GM23338 (cell line): ENCODE data around the gene ERF. TPM values are rescaled to one million over a fixed set of nuclear protein-coding genes. Genes with fewer than 3 reads are reported as not detected.
A peak's percentile ranks its signal among the peaks of the same experiment; 100 is the strongest.

Experiments used
- ATAC-seq: fragments of 200-7000 bp; cut with Tn5 transposase; 3 replicates; pipeline ENCODE4 v1.9.1; 2020
- DNase-seq: peaks from one replicate; pipeline ENCODE4 v3.0.0-alpha.2; 2015; ENCODE audit warnings: low spot score
- H2AFZ ChIP-seq: fragments of 200-600 bp; sonication (generic); 2 replicates; pipeline ENCODE4 v1.8.0; 2016; ENCODE audit warnings: antibody characterized with exemption, mild to moderate bottlenecking, moderate library complexity
- H3F3A ChIP-seq: fragments of 200-600 bp; sonication (generic); replicated peaks from 2 replicates; pipeline ENCODE4 v1.8.0; 2017; ENCODE audit warnings: antibody characterized with exemption, mixed run types, low read depth
- H3K27ac ChIP-seq: fragments of 200-600 bp; sonication (generic); 2 replicates; pipeline ENCODE4 v1.6.1; 2016; ENCODE audit warnings: low read depth
- H3K27me3 ChIP-seq: fragments of 200-600 bp; sonication (generic); 2 replicates; pipeline ENCODE4 v1.8.0; 2016; ENCODE audit warnings: mild to moderate bottlenecking, mixed run types, moderate library complexity; ENCODE audit not compliant: insufficient read depth
- H3K36me3 ChIP-seq: fragments of 200-600 bp; sonication (generic); 2 replicates; pipeline ENCODE4 v1.8.0; 2016; ENCODE audit warnings: mild to moderate bottlenecking; ENCODE audit not compliant: insufficient read depth
- H3K4me1 ChIP-seq: fragments of 200-600 bp; sonication (generic); 2 replicates; pipeline ENCODE4 v1.8.0; 2016; ENCODE audit warnings: mild to moderate bottlenecking, moderate library complexity; ENCODE audit not compliant: insufficient read depth
- H3K4me2 ChIP-seq: fragments of 200-600 bp; sonication (generic); 2 replicates; pipeline ENCODE4 v1.7.1; 2017; ENCODE audit warnings: mixed run types
- H3K4me3 ChIP-seq: fragments of 200-600 bp; sonication (generic); 2 replicates; pipeline ENCODE4 v1.6.1; 2016; ENCODE audit warnings: mixed run types
- H3K79me2 ChIP-seq: fragments of 200-600 bp; sonication (generic); replicated peaks from 2 replicates; pipeline ENCODE4 v1.8.0; 2017; ENCODE audit warnings: mild to moderate bottlenecking; ENCODE audit not compliant: insufficient read depth
- H3K9me2 ChIP-seq: fragments of 200-600 bp; sonication (generic); 2 replicates; pipeline ENCODE4 v1.8.0; 2017; ENCODE audit not compliant: insufficient read depth
- H4K20me1 ChIP-seq: fragments of 200-600 bp; sonication (generic); replicated peaks from 2 replicates; pipeline ENCODE4 v1.8.0; 2017; ENCODE audit warnings: mild to moderate bottlenecking; ENCODE audit not compliant: insufficient read depth
- H3K27ac Mint-ChIP-seq: 2 replicates; pipeline ENCODE4 v1.8.0; 2020; ENCODE audit warnings: inconsistent platforms, mild to moderate bottlenecking, moderate library complexity, mixed read lengths
- H3K27me3 Mint-ChIP-seq: 3 replicates; pipeline ENCODE4 v1.8.0; 2022; ENCODE audit warnings: low read depth, mild to moderate bottlenecking, moderate library complexity, mixed read lengths, inconsistent platforms; ENCODE audit not compliant: insufficient read depth, poor library complexity
- H3K36me3 Mint-ChIP-seq: 3 replicates; pipeline ENCODE4 v1.8.0; 2021; ENCODE audit warnings: low read depth, mild to moderate bottlenecking, inconsistent platforms, moderate library complexity, mixed read lengths
- H3K4me1 Mint-ChIP-seq: 3 replicates; pipeline ENCODE4 v1.8.0; 2020; ENCODE audit warnings: mild to moderate bottlenecking, inconsistent platforms, mixed read lengths
- H3K4me3 Mint-ChIP-seq: 3 replicates; pipeline ENCODE4 v1.8.0; 2021; ENCODE audit warnings: moderate library complexity, mild to moderate bottlenecking, inconsistent platforms, mixed read lengths
- H3K9me3 Mint-ChIP-seq: 3 replicates; pipeline ENCODE4 v1.8.0; 2020; ENCODE audit warnings: moderate library complexity, mild to moderate bottlenecking, inconsistent platforms, mixed read lengths
- CREB1 ChIP-seq: fragments of 250-450 bp; sonication (Bioruptor Pico); IDR thresholded peaks from 2 replicates; pipeline ENCODE4 v1.5.0; 2020; ENCODE audit warnings: low read depth, mild to moderate bottlenecking, moderate library complexity
- EZH2 ChIP-seq: fragments of 200-600 bp; sonication (generic); IDR thresholded peaks from one replicate; pipeline ENCODE4 v1.8.0; 2017; ENCODE audit warnings: antibody characterized with exemption, mild to moderate bottlenecking, low read depth; ENCODE audit not compliant: unreplicated experiment
- EZH2phosphoT487 ChIP-seq: fragments of 200-600 bp; sonication (generic); IDR thresholded peaks from one replicate; pipeline ENCODE4 v1.8.1; 2018; ENCODE audit warnings: antibody characterized with exemption; ENCODE audit not compliant: unreplicated experiment
- JUNB ChIP-seq: IDR thresholded peaks from one replicate; pipeline ENCODE4 v1.6.1; 2016; ENCODE audit warnings: antibody characterized with exemption; ENCODE audit not compliant: unreplicated experiment
- NANOG ChIP-seq: IDR thresholded peaks from 2 replicates; pipeline ENCODE4 v1.6.1; 2016; ENCODE audit warnings: antibody characterized with exemption, borderline replicate concordance
- POLR2AphosphoS5 ChIP-seq: IDR thresholded peaks from 2 replicates; pipeline ENCODE4 v1.6.1; 2016; ENCODE audit warnings: antibody characterized with exemption, low read depth
- STAT1 ChIP-seq: IDR thresholded peaks from one replicate; pipeline ENCODE4 v1.6.1; 2016; ENCODE audit warnings: antibody characterized with exemption; ENCODE audit not compliant: unreplicated experiment
- ZNF114 ChIP-seq: fragments of 250-450 bp; sonication (Bioruptor Pico); IDR thresholded peaks from 2 replicates; pipeline ENCODE4 v1.5.0; 2020; ENCODE audit warnings: mild to moderate bottlenecking, moderate library complexity
- ZNF331 ChIP-seq: fragments of 250-450 bp; sonication (Bioruptor Pico); IDR thresholded peaks from 2 replicates; pipeline ENCODE4 v1.5.0; 2020; ENCODE audit warnings: low read depth, mild to moderate bottlenecking, moderate library complexity
- polyA plus RNA-seq: library from polyadenylated mRNA; unstranded; fragments of >200 nt; fragmentation: Nextera tagmentation; extraction: Ambion mirVana; gene quantifications from 2 replicates; pipeline ENCODE4 v1.2.1, GENCODE V29; 2016
- total RNA-seq: library from RNA; depleted of rRNA; stranded (reverse); fragments of >200 nt; shearing (Covaris generic); gene quantifications from 2 replicates; pipeline ENCODE4 v1.2.3, GENCODE V29; 2014
- TF ChIP-seq, protein P1 (sequence below): IDR thresholded peaks from one replicate; pipeline ENCODE4 v1.6.1; 2018; ENCODE audit warnings: antibody characterized with exemption; ENCODE audit not compliant: unreplicated experiment
- TF ChIP-seq, protein P2 (sequence below), 2 experiments: fragments of 200-600 bp in 1 of 2; sonication (generic) in 1 of 2; conservative IDR thresholded peaks; 2 replicates each; pipeline versions ENCODE4 v1.5.1 to v1.6.1; 2016 to 2017; ENCODE audit warnings: antibody characterized with exemption in 2 of 2, low read depth in 2 of 2, mild to moderate bottlenecking in 2 of 2, moderate library complexity in 1 of 2
- TF ChIP-seq, protein P3 (sequence below): IDR thresholded peaks from 2 replicates; pipeline ENCODE4 v1.6.1; 2016; ENCODE audit warnings: antibody characterized with exemption

Gene ERF
- total and polyA plus RNA-seq, 2 experiments from 2014 or later, result 29.4 to 49.4 TPM

DNA sequence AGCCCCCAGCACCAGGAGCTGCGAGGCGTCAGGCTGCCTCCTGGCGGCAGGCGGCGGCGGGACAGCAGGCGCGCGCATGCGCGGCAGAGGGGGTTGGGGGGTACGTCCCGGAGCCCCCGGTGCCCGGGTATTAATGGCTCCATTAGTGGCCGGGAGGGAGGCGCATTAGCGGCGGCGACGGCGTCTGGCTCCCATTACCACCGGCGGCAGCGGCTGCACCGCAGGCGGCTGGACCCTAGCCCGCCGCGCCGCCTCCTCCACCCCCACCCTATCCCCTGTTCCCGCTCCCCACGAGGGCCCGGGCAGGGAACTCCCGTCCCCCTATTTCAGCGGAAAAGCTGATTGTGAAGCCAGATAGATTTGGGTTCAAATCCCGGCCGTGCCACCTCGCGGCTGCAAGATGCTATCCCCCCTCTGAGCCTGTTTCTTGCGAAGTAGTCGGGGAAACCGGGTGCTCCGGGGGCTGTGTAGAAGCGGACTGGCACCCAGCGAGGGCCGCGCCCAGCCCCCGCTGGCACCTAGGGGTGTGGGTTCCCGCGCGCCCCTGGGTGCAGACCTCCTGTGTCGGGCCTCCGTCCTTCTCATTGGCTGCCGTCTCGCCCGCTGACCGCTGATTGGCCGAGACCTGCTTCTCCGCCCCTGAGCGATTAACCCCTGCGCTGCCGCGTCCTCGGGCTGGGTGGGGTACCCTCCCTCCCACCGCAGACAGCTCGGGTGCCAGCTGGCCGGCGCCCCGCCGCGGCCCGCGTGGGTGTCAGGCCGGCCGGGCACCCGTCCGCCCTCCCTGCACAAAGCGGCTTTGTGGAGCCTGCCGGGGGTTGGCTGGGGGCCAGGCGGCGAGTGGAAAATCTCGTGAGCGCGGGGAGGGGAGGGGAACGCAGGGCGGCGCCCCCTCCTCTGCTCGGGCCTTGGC lies 25.2 kb upstream of the ERF start:
- Histone ChIP-seq H3K4me3 (peak overlapping the region; percentile 96), H3K4me2 (peak overlapping the region; percentile 94), H2AFZ (peak overlapping the region; percentile 86), H3K79me2 (peaks cover 10% of the 10 kb centered on the region), H3F3A (peaks cover 23% of the 10 kb centered on the region), H3K27ac (no peak overlapping the region), H3K36me3 (no peaks in the 10 kb centered on the region), H3K27me3 (no peaks in the 10 kb centered on the region), H3K4me1 (peaks cover 30% of the 10 kb centered on the region), H3K9me2 (no peaks in the 10 kb centered on the region), H4K20me1 (0 out of 2 replicates have a peak, but pooled peaks cover 3% of the 10 kb centered on the region)
- ATAC-seq, result peak; percentile 38
- peaks cover 31% of the 10 kb centered on the region for H3K4me1 Mint-ChIP-seq
- no peak overlapping the region for H3K27ac Mint-ChIP-seq
- peak; percentile 79 for DNase-seq
- peaks cover 23% of the 10 kb centered on the region for H3K27me3 Mint-ChIP-seq
- no peaks in the 10 kb centered on the region; the same call in 2 of the 3 replicates for H3K9me3 Mint-ChIP-seq
- TF ChIP-seq, protein P1, sequence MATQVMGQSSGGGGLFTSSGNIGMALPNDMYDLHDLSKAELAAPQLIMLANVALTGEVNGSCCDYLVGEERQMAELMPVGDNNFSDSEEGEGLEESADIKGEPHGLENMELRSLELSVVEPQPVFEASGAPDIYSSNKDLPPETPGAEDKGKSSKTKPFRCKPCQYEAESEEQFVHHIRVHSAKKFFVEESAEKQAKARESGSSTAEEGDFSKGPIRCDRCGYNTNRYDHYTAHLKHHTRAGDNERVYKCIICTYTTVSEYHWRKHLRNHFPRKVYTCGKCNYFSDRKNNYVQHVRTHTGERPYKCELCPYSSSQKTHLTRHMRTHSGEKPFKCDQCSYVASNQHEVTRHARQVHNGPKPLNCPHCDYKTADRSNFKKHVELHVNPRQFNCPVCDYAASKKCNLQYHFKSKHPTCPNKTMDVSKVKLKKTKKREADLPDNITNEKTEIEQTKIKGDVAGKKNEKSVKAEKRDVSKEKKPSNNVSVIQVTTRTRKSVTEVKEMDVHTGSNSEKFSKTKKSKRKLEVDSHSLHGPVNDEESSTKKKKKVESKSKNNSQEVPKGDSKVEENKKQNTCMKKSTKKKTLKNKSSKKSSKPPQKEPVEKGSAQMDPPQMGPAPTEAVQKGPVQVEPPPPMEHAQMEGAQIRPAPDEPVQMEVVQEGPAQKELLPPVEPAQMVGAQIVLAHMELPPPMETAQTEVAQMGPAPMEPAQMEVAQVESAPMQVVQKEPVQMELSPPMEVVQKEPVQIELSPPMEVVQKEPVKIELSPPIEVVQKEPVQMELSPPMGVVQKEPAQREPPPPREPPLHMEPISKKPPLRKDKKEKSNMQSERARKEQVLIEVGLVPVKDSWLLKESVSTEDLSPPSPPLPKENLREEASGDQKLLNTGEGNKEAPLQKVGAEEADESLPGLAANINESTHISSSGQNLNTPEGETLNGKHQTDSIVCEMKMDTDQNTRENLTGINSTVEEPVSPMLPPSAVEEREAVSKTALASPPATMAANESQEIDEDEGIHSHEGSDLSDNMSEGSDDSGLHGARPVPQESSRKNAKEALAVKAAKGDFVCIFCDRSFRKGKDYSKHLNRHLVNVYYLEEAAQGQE, result no peak
- TF ChIP-seq, protein P2, sequence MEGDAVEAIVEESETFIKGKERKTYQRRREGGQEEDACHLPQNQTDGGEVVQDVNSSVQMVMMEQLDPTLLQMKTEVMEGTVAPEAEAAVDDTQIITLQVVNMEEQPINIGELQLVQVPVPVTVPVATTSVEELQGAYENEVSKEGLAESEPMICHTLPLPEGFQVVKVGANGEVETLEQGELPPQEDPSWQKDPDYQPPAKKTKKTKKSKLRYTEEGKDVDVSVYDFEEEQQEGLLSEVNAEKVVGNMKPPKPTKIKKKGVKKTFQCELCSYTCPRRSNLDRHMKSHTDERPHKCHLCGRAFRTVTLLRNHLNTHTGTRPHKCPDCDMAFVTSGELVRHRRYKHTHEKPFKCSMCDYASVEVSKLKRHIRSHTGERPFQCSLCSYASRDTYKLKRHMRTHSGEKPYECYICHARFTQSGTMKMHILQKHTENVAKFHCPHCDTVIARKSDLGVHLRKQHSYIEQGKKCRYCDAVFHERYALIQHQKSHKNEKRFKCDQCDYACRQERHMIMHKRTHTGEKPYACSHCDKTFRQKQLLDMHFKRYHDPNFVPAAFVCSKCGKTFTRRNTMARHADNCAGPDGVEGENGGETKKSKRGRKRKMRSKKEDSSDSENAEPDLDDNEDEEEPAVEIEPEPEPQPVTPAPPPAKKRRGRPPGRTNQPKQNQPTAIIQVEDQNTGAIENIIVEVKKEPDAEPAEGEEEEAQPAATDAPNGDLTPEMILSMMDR (conservative IDR thresholded peaks at IDR 0.05; ENCODE audit: low read depth in 2 of 2), result peak; percentile 73 to 93
- H3K36me3 Mint-ChIP-seq, result peaks cover 1% of the 10 kb centered on the region; the same call in 2 of the 3 replicates
- peak overlapping the region; percentile 73 for H3K4me3 Mint-ChIP-seq

DNA sequence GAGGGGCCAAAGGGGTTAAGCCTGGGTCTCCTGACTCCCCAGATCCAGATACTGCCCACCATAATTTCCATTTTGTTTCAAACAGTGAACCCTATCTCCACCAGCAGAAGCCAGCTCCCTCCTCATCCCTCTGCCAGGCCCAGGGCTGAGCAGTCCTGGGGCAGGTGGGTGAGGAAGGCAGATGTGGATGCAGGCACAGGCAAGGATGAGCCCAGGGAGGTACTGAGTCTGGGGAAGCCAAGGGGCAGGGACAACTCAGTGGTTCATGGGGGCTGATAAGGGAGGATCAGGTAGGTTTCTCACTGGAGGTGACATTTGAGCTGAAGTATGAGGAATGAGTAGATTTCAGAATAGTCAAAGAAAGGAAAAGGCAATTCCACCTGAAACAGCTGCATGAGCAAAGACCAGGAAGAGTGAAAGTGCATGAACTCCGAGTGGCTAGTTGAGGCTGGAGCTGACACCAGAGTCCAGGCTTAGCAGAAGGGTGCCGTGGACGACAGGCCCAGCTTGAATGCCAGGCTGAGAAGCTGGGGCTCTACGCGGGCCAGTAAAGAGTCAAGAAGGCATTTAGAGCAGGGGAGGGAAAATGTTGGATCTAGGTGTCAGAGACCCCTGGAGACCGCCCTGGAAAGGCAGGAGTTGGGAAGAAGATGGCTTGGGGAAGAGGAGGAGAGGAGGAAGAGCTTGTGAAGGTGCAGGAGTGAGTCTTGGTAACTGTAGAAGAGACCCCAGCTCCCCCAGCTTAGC lies 24.4 kb upstream of the ERF start:
- H3K79me2 ChIP-seq, result peaks cover 3% of the 10 kb centered on the region; the same call in 1 of the 2 replicates
- H3K9me2 ChIP-seq, result no peaks in the 10 kb centered on the region
- peak overlapping the region; percentile 96 for H3K4me3 ChIP-seq
- peak overlapping the region; percentile 10; the same call in 1 of the 2 replicates for H3K27ac Mint-ChIP-seq
- ATAC-seq (peak; percentile 2), DNase-seq (peak; percentile 51)
- peaks cover 17% of the 10 kb centered on the region; the same call in 1 of the 2 replicates for H3F3A ChIP-seq
- 0 out of 2 replicates have a peak, but pooled peaks cover 3% of the 10 kb centered on the region for H4K20me1 ChIP-seq
- peaks cover 7% of the 10 kb centered on the region; the same call in 2 of the 3 replicates for H3K36me3 Mint-ChIP-seq
- peaks cover 26% of the 10 kb centered on the region for H3K4me1 Mint-ChIP-seq
- H3K9me3 Mint-ChIP-seq, result no peaks in the 10 kb centered on the region; the same call in 2 of the 3 replicates
- H3K36me3 ChIP-seq, result no peaks in the 10 kb centered on the region
- H3K4me2 ChIP-seq, result peak overlapping the region; percentile 94
- H3K27ac ChIP-seq, result no peak overlapping the region
- peak overlapping the region; percentile 73 for H3K4me3 Mint-ChIP-seq
- H3K27me3 Mint-ChIP-seq, result peaks cover 18% of the 10 kb centered on the region
- no peak overlapping the region for H2AFZ ChIP-seq
- H3K27me3 ChIP-seq, result no peaks in the 10 kb centered on the region
- peaks cover 27% of the 10 kb centered on the region for H3K4me1 ChIP-seq
- TF ChIP-seq CREB1 (no peak), EZH2 (no peak), ZNF331 (CRISPR knock-in tag) (no peak), EZH2phosphoT487 (no peak), JUNB (no peak), POLR2AphosphoS5 (no peak), NANOG (no peak), ZNF114 (no peak), STAT1 (no peak)
- TF ChIP-seq, protein P3, sequence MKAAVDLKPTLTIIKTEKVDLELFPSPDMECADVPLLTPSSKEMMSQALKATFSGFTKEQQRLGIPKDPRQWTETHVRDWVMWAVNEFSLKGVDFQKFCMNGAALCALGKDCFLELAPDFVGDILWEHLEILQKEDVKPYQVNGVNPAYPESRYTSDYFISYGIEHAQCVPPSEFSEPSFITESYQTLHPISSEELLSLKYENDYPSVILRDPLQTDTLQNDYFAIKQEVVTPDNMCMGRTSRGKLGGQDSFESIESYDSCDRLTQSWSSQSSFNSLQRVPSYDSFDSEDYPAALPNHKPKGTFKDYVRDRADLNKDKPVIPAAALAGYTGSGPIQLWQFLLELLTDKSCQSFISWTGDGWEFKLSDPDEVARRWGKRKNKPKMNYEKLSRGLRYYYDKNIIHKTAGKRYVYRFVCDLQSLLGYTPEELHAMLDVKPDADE, result no peak
